Globus pallidus (tissue), 1 donor: ENCODE measurements around the gene DPP6.

Experiments used
- DNase-seq: peaks from one replicate; pipeline ENCODE4 v3.0.0-alpha.2; 2015; ENCODE audit warnings: low spot score

The DPP6 gene

DNA sequence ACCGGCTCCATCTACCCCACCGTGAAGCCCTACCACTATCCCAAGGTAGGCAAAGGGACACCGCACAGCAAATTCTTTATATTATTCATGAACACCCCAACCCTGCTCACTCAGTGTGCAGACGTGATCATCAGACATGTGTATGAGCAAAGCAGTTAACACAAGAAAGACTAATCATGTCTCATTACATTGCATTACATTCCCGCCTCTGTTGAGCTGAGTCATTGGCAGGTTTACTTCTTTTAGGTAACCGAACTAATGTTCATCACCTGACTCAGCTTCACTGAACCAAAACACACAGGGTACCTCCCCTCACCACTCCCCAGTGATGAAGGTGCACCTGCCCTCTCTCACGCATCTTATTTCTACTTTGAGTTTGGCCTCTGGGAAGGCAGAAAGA lies 717.3 kb downstream of the DPP6 start:
- DNase-seq = no peak

- DNase-seq = no peak
Measured at GRCh38 chr7:154770361-154770760, 718.2 kb downstream of the DPP6 start.

DNA sequence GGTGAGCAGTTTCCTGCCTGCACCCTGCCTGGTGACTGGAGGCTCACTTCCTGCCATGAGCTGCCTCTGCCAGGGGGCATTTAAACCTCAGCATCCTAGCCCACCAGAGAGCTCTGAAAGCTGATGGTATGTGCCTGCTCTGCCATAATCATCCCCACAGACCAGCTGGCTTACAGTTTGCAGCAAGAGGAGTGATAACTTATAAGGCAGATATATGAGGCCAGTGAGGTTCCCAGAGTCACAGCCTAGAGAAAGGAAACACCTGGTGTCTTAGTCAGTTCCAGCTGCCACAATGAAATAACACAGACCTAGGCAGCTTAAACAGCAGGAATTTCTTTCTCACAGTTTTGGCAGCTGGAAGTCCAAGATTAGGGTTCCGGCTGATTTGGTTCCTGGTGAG lies 718.8 kb downstream of the DPP6 start:
- DNase-seq = no peak

DNA sequence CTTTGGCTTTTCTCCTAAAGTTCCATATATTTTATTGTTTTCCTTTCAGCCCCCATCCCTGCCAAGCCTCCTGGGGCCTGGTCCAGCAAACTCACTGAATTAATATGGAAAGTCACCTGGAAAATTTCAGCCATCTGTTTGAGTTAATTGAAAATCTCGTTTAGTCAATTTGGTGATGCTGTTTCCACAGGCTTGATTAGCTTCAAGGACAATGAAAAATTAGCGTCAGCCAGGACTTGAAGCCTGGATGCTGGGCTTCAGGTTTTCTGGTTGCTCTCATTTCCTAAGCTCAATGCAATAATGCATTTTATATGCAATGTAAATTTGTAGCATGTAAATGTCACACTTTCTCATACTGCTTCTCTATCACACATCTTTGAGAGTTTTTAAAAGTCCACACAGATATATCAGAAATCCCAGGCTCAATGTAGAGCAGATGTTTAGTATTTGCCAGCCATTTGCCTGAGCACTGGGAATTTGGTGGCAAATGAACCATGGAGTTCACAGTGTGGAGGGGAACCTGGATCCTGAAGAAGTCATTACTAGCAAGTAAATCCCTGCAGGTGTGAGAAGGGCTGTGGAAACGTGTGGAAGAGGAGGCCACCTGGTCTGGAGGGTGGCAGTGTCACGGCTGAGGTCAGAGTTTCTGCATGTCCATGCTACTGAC lies 722.2 kb downstream of the DPP6 start:
- no peak for DNase-seq

DNA sequence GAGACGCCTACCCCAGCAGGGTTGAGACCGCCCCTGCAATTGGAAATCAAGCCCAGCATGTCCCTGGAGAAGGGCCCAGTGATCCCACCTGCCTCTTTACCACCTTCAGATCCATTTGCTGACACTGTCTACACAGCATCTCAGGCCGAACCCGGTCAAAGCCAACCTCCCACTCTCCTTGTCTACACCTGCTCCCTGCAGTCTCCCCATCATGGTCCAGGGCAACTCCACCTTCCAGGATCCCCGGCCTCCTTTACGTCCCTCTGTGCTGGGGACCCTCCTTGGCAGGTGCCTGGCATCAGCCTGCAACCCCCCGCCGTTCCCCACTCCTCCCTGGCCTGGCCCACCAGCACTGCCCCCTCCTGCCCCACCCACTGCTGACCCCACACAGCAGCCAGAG lies 723.5 kb downstream of the DPP6 start:
- DNase-seq = no peak

DNA sequence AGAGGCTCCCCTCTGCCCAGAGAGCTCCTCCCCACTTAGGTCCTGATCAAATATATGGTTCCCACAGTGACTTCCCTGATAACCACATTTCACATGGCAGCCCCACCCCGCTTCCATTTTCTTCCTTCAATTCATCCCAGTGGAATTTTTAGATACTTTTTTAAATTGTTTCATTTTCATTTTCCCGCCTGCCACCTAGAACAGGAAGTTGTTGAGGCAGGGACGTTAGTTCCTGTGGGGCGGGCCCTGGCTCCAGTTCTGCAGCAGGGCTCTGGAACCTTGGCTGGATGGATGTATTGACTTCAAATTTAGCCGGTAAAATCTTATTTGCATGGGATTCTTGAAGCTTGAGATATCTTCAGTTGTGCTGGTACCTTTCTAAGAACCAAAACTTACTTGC lies 724.2 kb downstream of the DPP6 start:
- DNase-seq = no peak

GRCh38 chr7:154777023-154777422 lies 724.8 kb downstream of the DPP6 start:
- no peak for DNase-seq

DNA sequence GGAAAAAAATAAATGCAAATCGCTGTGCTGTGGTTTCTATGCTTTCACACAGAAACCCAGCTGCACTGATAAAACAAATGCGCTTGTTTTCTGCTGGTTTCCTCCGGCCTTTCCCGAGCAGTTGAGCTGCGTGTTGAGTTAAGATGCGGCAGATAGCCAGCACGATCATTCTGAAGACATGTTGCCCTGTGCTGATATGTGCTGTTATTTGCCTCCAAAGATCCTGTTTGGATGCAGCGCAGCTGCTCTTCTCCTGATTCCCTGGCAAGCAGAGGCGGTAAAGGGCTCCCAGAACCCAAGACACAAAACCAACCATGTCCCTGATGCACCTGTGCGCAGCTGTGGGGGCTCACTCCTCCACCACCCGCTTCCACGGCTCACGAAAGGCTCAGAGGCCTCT lies 725.3 kb downstream of the DPP6 start:
- peak; percentile 77 for DNase-seq

- DNase-seq = no peak
Measured at GRCh38 chr7:154777908-154778307, 725.7 kb downstream of the DPP6 start.

DNA sequence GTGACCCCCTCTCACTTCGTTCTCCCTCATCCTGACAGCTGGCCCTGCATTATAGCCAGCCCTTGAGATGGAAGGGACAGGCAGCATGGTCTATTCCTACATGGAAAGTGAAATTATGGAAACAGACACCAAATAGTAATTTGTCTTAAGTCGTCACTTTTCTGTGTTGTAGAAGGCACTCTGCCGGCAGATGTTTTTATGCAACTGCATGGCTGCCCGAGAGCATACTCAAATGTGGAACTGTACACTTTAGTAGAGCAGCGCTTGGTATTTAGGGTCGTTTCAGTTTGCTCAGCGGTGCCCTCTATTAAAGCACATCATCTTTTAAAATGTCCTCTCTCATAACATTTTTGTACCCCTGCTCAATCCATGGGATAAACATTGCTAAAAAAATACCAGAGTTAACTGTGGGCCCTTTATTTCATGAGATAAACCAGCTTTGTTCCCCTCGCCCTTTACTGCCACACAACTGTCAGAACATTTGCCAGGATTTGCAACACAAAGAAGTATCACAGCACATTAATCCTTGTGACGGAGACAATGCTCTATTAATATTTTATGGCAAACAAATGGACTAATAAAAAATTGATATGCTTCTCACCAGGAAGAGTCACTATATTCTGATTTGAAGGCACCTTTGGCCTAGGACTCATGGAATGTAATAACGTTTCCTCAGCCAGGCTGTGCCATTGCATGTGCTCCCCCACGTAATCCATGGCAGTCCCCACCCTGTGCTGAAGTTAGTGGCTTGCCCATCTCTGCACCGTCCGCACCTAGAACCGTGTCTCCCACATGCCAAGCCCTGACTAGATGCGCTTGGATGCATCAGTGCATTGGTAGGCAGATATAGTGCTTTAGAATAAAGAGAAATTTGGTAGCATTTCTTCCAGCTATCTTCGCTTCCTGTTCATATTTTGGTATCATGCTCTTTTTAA lies 729.4 kb downstream of the DPP6 start:
- DNase-seq = peak; percentile 94

- DNase-seq = no peak
Measured at GRCh38 chr7:154783281-154783909, 731.2 kb downstream of the DPP6 start.

DNA sequence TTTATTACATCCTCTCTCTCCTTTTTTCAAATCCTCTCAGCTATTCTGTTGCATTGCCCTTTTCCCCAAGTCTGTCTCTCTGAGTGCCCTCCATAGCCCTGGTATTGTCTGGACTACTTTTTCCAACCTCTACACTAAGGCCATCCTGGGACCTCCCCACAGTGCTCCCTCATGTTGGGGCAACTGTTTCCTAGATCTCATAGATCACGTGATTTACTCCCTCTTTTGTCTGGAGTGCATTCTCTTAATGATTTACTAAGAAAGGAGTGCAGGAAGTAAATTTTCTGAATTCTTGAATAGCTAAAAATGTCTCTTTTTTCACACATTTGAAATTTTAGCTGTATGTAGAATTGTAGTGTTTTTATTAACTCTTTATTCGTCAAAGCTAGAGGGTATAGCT lies 733.7 kb downstream of the DPP6 start:
- no peak for DNase-seq

DNA sequence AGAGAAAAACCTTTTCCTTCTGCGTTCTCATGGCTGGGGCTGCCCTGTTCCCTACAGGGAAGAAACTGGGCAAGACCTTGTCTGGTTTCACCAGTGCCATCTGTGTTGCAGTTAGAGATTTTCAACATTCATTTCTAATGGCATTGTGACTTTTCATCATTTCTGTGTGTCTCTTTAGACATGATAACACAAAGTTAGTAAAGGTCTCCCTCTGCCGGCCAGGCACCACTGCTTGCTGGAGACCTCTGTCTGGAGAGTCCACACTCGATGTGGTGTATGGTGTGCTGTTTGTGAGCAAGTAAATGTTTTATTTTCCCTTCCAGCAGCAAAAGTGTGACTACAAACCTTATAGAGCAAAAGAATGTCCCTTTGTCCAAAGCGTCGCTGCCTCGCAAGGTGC lies 737.2 kb downstream of the DPP6 start:
- peak; percentile 89 for DNase-seq

GRCh38 chr7:154791611-154792010 lies 739.4 kb downstream of the DPP6 start:
- no peak for DNase-seq

- DNase-seq = no peak
Measured at GRCh38 chr7:154792436-154793055, 740.3 kb downstream of the DPP6 start.

- DNase-seq = no peak
Measured at GRCh38 chr7:154794147-154794780, 742.1 kb downstream of the DPP6 start.

- no peak for DNase-seq
Measured at GRCh38 chr7:154795014-154795413, 742.8 kb downstream of the DPP6 start.

- no peak for DNase-seq
Measured at GRCh38 chr7:154795437-154795836, 743.2 kb downstream of the DPP6 start.

GRCh38 chr7:154804449-154804848 lies 752.3 kb downstream of the DPP6 start:
- DNase-seq = no peak

DNA sequence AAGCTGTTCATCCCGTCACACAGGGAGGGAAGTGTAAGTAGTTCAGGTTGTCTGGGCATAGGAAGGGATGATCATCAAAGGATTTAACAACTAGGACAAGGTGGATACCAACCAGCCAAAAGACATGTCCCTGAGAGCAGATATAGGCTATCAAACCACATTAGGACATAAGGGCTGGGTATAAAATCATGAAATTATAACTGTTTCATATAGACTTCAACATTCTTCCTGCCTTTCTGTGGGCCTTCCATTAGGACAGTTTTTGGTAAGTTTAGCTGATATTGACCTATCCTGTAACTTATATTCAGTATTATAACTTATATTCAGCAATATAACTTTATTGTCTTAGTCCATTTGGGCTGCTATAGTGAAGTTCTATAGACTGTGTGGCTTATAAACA lies 759.8 kb downstream of the DPP6 start:
- DNase-seq = no peak

DNA sequence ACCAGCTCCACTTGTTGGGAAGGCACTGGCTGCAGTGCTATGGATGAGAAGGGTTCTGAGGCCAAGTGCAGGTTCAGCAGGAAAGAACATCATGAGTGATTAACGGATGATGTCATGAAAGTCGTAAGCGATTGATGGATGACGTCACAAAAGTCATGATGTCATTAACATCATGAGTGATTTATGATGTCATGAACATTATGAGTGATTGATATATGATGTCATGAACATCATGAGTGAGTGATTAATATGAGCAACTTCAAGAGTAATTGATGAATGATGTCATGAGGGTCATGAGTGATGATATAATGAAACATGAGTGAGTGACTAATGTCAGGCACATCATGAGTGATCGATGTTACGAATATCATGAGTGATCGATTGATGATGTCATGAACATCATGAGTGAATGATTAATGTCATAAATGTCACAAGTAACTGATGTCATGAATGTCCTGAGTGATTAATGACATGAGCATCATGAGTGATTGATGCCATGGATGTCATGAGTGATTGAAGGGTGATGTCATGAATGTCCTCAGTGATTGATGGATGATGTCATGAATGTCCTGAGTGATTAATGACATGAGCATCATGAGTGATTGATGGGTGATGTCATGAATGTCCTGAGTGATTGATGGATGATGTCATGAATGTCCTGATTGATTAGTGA lies 765.2 kb downstream of the DPP6 start:
- no peak for DNase-seq
